ENCODE measurements around the gene STON1. TPM values are rescaled to one million over a fixed set of nuclear protein-coding genes. Genes with fewer than 3 reads are reported as not detected.

The STON1 gene
- total and polyA plus RNA-seq, 4 donors, result 0.90 to 3.8 (median 1.2) TPM

GRCh38 chr2:48600204-48600813 is 70.4 kb downstream of the STON1 start:
- no peak for DNase-seq (ENCODE audit: low spot score)
- no peak overlapping the region for H3K27ac ChIP-seq (ENCODE audit: low read depth in 1 of 2, low read length in 2 of 2)
- H3K4me3 ChIP-seq (ENCODE audit: low read depth in 1 of 3, low read length in 3 of 3), result no peak overlapping the region
- no peaks in the 10 kb centered on the region for H3K36me3 ChIP-seq (ENCODE audit: control insufficient read depth in 4 of 4, insufficient read depth in 3 of 4, low read depth in 1 of 4, low read length in 3 of 4)
- H3K27me3 ChIP-seq (ENCODE audit: control insufficient read depth in 4 of 4, insufficient read depth in 4 of 4, low read length in 3 of 4), result peaks cover 0 to 4% (median 0%) of the 10 kb centered on the region in 4 donors
- no peak overlapping the region for H3K9ac ChIP-seq (ENCODE audit: low read depth in 1 of 2, low read length in 2 of 2)
- 28% methylated on average over 4 of the region's 4 CpGs for WGBS
- no peaks in the 10 kb centered on the region for H3K4me1 ChIP-seq (ENCODE audit: control insufficient read depth in 4 of 4, insufficient read depth in 4 of 4, low read length in 3 of 4)
- H3K9me3 ChIP-seq (ENCODE audit: control insufficient read depth in 4 of 4, low read length in 3 of 4), result no peaks in the 10 kb centered on the region
- TF ChIP-seq YY1 (IDR thresholded peaks at IDR 0.05), result no peak
- TF ChIP-seq GABPA (IDR thresholded peaks at IDR 0.05 in 1 of 2, conservative IDR thresholded peaks at IDR 0.05 in 1 of 2), result no peak
- TF ChIP-seq CTCF (IDR thresholded peaks at IDR 0.05; ENCODE audit: low read depth, low read length, missing input control), result peak; percentile 54
- no peak for TF ChIP-seq HNF4G (IDR thresholded peaks at IDR 0.05)
- TF ChIP-seq, protein P1, sequence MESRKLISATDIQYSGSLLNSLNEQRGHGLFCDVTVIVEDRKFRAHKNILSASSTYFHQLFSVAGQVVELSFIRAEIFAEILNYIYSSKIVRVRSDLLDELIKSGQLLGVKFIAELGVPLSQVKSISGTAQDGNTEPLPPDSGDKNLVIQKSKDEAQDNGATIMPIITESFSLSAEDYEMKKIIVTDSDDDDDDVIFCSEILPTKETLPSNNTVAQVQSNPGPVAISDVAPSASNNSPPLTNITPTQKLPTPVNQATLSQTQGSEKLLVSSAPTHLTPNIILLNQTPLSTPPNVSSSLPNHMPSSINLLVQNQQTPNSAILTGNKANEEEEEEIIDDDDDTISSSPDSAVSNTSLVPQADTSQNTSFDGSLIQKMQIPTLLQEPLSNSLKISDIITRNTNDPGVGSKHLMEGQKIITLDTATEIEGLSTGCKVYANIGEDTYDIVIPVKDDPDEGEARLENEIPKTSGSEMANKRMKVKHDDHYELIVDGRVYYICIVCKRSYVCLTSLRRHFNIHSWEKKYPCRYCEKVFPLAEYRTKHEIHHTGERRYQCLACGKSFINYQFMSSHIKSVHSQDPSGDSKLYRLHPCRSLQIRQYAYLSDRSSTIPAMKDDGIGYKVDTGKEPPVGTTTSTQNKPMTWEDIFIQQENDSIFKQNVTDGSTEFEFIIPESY (IDR thresholded peaks at IDR 0.05), result no peak
- TF ChIP-seq EGR1 (IDR thresholded peaks at IDR 0.05; ENCODE audit: low read depth in 2 of 2), result no peak
- no peak for TF ChIP-seq RXRA (IDR thresholded peaks at IDR 0.05)
- TF ChIP-seq, protein P2, sequence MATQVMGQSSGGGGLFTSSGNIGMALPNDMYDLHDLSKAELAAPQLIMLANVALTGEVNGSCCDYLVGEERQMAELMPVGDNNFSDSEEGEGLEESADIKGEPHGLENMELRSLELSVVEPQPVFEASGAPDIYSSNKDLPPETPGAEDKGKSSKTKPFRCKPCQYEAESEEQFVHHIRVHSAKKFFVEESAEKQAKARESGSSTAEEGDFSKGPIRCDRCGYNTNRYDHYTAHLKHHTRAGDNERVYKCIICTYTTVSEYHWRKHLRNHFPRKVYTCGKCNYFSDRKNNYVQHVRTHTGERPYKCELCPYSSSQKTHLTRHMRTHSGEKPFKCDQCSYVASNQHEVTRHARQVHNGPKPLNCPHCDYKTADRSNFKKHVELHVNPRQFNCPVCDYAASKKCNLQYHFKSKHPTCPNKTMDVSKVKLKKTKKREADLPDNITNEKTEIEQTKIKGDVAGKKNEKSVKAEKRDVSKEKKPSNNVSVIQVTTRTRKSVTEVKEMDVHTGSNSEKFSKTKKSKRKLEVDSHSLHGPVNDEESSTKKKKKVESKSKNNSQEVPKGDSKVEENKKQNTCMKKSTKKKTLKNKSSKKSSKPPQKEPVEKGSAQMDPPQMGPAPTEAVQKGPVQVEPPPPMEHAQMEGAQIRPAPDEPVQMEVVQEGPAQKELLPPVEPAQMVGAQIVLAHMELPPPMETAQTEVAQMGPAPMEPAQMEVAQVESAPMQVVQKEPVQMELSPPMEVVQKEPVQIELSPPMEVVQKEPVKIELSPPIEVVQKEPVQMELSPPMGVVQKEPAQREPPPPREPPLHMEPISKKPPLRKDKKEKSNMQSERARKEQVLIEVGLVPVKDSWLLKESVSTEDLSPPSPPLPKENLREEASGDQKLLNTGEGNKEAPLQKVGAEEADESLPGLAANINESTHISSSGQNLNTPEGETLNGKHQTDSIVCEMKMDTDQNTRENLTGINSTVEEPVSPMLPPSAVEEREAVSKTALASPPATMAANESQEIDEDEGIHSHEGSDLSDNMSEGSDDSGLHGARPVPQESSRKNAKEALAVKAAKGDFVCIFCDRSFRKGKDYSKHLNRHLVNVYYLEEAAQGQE (IDR thresholded peaks at IDR 0.05), result no peak
- no peak for TF ChIP-seq FOXA2 (IDR thresholded peaks at IDR 0.05)
- no peak for TF ChIP-seq TAF1 (conservative IDR thresholded peaks at IDR 0.05)
- no peak for TF ChIP-seq MAX (IDR thresholded peaks at IDR 0.05)
- no peak for TF ChIP-seq HNF4A (conservative IDR thresholded peaks at IDR 0.05)
- TF ChIP-seq ATF3 (IDR thresholded peaks at IDR 0.05), result no peak
- TF ChIP-seq RAD21 (IDR thresholded peaks at IDR 0.05), result peak; percentile 76 to 77
- TF ChIP-seq NR2F2 (IDR thresholded peaks at IDR 0.05), result no peak
- no peak for TF ChIP-seq JUND (IDR thresholded peaks at IDR 0.05)
- no peak for TF ChIP-seq SP1 (IDR thresholded peaks at IDR 0.05)
